ENCODE data around the gene VTI1A. TPM values are rescaled to one million over a fixed set of nuclear protein-coding genes. Genes with fewer than 3 reads are reported as not detected.

VTI1A gene
- total RNA-seq, 1 donor from 2014 or later = 22.7 TPM

DNA sequence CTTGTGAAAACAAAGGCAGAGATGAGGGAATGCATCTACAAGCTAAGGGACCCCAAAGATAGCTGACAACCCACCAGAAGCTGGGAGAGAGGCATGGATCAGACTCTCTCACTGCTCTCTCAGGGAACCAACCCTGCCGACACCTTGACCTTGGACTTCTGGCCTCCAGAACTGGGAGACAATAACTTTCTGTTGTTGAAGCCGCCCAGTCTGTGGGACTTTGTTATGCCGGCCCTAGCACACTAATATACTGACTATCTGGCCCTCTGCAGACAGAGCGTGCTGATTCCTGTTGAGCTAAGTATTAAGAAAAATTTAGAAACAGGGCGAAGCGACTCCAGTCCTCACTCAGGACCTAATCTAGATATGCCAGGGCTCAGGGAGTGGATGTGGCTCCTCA lies 358.7 kb downstream of the VTI1A start:
- H3K4me3 Mint-ChIP-seq (ENCODE audit: unreplicated experiment) = no peak overlapping the region
- peaks cover 6% of the 10 kb centered on the region for H3K9me3 Mint-ChIP-seq (ENCODE audit: low read depth)
- no peaks in the 10 kb centered on the region for H3K27me3 Mint-ChIP-seq (ENCODE audit: low read depth)
- H3K36me3 Mint-ChIP-seq (ENCODE audit: low read depth) = no peaks in the 10 kb centered on the region
- peaks cover 10% of the 10 kb centered on the region for H3K4me1 Mint-ChIP-seq (ENCODE audit: low read depth)
- no peak for DNase-seq (ENCODE audit: low spot score)
- TF ChIP-seq, protein P1, sequence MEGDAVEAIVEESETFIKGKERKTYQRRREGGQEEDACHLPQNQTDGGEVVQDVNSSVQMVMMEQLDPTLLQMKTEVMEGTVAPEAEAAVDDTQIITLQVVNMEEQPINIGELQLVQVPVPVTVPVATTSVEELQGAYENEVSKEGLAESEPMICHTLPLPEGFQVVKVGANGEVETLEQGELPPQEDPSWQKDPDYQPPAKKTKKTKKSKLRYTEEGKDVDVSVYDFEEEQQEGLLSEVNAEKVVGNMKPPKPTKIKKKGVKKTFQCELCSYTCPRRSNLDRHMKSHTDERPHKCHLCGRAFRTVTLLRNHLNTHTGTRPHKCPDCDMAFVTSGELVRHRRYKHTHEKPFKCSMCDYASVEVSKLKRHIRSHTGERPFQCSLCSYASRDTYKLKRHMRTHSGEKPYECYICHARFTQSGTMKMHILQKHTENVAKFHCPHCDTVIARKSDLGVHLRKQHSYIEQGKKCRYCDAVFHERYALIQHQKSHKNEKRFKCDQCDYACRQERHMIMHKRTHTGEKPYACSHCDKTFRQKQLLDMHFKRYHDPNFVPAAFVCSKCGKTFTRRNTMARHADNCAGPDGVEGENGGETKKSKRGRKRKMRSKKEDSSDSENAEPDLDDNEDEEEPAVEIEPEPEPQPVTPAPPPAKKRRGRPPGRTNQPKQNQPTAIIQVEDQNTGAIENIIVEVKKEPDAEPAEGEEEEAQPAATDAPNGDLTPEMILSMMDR (IDR thresholded peaks at IDR 0.05) = no peak
- H3K27ac Mint-ChIP-seq (ENCODE audit: unreplicated experiment) = no peak overlapping the region

DNA sequence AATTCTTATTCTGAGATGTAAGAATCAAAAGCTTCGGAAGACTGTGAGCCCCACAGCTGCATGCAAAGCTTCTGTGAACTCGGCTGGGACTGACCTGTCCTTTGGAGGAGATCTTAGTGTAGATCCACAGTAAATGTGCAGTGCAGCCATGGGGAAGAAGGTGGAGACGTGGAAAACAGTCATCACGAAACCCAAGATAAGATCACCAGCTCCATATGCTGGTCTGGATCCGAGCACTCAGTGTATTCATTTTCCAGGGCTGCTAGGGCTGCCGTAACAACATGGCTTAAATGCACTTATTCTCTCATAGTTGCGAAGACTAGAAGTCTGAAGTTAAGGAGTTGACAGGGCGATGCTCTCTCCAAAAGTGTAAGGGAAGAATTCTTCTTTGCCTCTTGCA lies 360.0 kb downstream of the VTI1A start:
- DNase-seq (ENCODE audit: low spot score) = no peak
- Mint-ChIP-seq H3K4me3 (ENCODE audit: unreplicated experiment) (no peak overlapping the region), H3K36me3 (ENCODE audit: low read depth) (no peaks in the 10 kb centered on the region), H3K4me1 (ENCODE audit: low read depth) (peaks cover 20% of the 10 kb centered on the region), H3K27ac (ENCODE audit: unreplicated experiment) (no peak overlapping the region), H3K9me3 (ENCODE audit: low read depth) (peaks cover 6% of the 10 kb centered on the region), H3K27me3 (ENCODE audit: low read depth) (no peaks in the 10 kb centered on the region)
- TF ChIP-seq, protein P1 (IDR thresholded peaks at IDR 0.05) = no peak

DNA sequence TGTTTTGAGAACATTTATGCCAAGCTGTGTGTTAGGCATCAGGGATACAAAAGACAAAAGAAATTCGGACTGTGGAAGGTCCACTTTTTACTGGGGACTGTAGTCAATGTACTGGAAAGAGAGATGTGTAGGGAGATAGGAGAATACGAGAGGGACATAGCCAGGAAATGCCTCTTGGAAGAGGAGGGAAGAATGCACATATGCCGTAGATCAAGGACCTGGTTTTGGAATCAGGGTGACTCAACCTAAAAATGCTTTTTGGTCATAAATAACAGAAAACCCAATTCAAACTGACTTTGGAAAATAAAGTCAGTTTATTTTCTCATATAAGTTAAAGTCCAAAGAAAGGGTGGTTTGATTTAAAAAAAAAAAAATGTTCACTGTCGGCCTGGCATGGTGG lies 362.7 kb downstream of the VTI1A start:
- TF ChIP-seq, protein P1 (IDR thresholded peaks at IDR 0.05) = no peak
- Mint-ChIP-seq H3K27ac (ENCODE audit: unreplicated experiment) (no peak overlapping the region), H3K27me3 (ENCODE audit: low read depth) (no peaks in the 10 kb centered on the region), H3K9me3 (ENCODE audit: low read depth) (peaks cover 6% of the 10 kb centered on the region), H3K4me1 (ENCODE audit: low read depth) (peaks cover 37% of the 10 kb centered on the region), H3K4me3 (ENCODE audit: unreplicated experiment) (no peak overlapping the region), H3K36me3 (ENCODE audit: low read depth) (no peaks in the 10 kb centered on the region)
- no peak for DNase-seq (ENCODE audit: low spot score)

DNA sequence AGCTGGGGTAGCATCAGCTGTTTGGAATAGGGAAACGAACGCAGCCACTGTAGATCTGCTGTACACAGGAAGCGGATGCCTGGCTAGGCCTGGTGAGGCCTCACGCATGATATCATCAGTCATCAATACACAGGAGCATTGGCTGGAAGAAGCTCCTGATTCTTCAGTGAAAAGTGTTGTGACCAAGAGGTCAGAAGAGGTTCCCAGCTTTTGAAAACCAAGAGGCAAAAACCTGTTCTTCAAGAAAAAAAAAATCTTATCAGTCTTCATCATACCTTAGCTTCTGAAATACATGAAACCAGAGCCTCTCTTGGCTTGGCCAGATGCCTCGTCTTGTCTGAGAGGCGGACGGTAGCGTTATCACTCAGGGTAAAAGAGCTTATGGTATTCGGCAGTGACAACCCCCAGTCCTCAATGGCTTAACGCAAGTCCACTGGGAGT lies 363.7 kb downstream of the VTI1A start:
- H3K4me3 Mint-ChIP-seq (ENCODE audit: unreplicated experiment) = no peak overlapping the region
- peaks cover 6% of the 10 kb centered on the region for H3K9me3 Mint-ChIP-seq (ENCODE audit: low read depth)
- H3K27ac Mint-ChIP-seq (ENCODE audit: unreplicated experiment) = no peak overlapping the region
- H3K36me3 Mint-ChIP-seq (ENCODE audit: low read depth) = no peaks in the 10 kb centered on the region
- TF ChIP-seq, protein P1 (IDR thresholded peaks at IDR 0.05) = no peak
- no peak for DNase-seq (ENCODE audit: low spot score)
- H3K27me3 Mint-ChIP-seq (ENCODE audit: low read depth) = no peaks in the 10 kb centered on the region
- H3K4me1 Mint-ChIP-seq (ENCODE audit: low read depth) = peaks cover 44% of the 10 kb centered on the region

DNA sequence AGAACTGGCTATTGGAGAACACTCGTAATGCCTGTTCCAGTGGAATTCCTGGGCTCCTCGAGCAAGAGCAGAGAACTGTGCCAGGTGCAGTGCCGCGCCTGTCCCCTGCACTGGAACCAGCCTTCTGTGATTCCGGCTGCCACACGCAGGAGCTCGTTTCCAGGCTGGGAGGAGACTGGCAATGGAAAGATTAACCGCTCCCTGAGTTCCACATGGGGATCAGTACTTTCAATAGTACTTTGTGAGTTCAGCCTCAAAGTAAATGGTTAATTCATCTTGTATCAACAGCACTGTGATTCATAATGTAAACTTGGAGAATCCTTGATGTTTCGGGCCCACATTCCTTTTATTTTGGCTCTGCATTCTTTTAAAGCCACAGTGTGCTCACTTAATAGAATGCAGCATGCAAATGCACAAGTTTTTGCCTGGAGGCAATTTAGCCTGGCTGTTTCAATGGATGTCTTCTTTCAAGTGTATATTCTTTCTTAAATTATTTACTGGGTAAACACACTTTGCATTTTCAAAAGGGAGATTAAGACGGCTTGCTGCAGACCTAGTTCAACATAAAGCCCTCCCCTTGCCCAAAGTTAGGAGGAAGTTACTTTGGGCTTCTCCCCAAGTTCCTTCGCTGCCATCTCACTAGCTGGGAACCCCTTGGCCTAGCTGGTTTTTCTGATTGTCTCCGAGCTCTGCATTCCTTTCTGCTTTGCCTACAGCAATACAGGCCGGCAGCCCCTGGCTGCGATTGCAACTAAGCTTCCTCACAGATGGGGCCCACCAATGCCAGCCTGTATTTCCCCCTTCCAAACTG lies 364.9 kb downstream of the VTI1A start:
- TF ChIP-seq, protein P1 (IDR thresholded peaks at IDR 0.05) = no peak
- peak overlapping the region; percentile 65 for H3K4me3 Mint-ChIP-seq (ENCODE audit: unreplicated experiment)
- H3K9me3 Mint-ChIP-seq (ENCODE audit: low read depth) = peaks cover 5% of the 10 kb centered on the region
- peak overlapping the region; percentile 92 for H3K27ac Mint-ChIP-seq (ENCODE audit: unreplicated experiment)
- H3K4me1 Mint-ChIP-seq (ENCODE audit: low read depth) = peaks cover 56% of the 10 kb centered on the region
- no peaks in the 10 kb centered on the region for H3K36me3 Mint-ChIP-seq (ENCODE audit: low read depth)
- no peak for DNase-seq (ENCODE audit: low spot score)
- no peaks in the 10 kb centered on the region for H3K27me3 Mint-ChIP-seq (ENCODE audit: low read depth)
